Stimulated activated naive CD8-positive, alpha-beta T cell treated with anti-CD3 and anti-CD28 coated beads, Interleukin-15, Interleukin-2, amounts not matched to agents 100 U/mL and 50 U/mL, for 24 hours (primary cell): Measurements from ENCODE around the gene ID1.

Experiments
- ATAC-seq: fragments of 150-1000 bp; cut with Tn5 transposase; one replicate; pipeline ENCODE4 v1.10.0; 2021
- DNase-seq: peaks from one replicate; pipeline ENCODE4 v3.0.0; 2021

Gene ID1

GRCh38 chr20:31605031-31605901 lies at the start of gene ID1:
ID1 (plus strand) TSS chr20:31605289; CDS start chr20:31605388, 99 bp downstream.
- ATAC-seq (peak; percentile 88), DNase-seq (peak; percentile 89)

- no peak for DNase-seq
- no peak for ATAC-seq
These were observed 45.4 kb upstream of the ID1 start for GRCh38 chr20:31559704-31560093.

DNA sequence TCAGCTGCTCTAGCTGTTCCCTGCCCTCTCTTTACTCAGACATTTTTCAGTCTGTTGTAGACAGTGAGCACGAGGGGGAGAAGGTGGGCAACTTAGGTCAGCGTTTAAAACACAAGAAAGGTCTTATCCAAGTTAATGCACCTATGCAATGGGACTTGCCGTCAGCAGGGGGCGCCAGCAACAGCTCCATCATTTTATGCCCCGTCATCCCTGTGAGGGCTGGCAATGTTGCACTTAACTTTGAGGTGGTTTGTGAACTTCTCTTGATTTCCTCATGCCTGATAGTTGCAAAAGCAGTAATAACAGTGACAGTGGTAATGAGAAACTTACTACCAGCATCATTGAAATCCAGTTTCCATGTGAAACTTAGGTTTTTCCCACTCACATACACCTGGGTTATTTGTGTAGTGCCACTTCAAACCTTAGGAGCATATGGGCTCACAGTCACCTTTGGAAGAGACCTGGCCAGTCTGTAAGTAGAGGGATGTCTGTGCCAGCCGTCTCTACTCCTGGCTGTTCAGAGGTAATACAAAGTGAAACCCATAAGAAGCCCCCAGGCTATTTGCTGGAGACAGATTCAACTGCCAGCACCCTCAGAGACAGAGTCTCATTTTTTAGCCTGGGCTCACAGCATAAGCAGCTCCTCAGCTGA lies 44.9 kb upstream of the ID1 start:
- peak; percentile 81 for DNase-seq
- peak; percentile 34 for ATAC-seq

- DNase-seq: no peak
- no peak for ATAC-seq
These were observed 44.1 kb upstream of the ID1 start for GRCh38 chr20:31560746-31561598.

DNA sequence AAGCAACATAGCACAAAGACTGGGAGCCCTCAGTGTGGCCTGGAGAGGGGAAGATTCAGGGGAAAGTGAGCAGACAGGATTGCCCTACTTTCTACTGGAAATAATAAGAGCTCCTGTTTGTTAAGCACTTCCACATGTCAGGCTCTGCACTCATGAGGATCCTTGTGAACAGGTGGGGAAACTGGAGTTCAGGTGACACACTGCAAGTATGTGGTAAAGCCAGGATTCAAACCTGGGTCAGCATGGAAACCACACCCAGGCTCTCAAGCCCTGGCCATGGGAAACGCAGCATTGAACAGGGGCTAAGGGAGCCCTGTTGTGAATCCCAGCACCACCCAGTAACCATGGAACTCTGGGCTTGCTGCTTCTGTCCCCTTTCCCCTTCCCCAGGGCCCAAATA lies 42.8 kb upstream of the ID1 start:
- no peak for DNase-seq
- ATAC-seq: no peak

DNA sequence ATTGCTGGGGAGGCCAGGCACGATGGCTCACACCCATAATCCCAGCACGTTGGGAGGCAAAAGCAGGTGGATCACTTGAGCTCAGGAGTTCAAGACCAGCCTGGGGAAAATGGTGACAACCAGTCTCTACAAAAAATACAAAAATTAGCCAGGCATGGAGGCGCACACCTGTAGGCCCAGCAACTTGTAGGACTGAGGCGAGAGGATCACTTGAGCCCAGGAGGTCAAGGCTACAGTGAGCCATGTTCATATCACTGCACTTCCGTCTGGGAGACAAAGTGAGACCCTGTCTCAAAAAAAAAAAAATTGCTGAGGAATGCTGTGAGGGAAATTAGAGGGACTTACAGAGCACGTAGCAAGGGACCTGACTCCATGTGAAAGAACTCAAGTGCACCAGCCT lies 40.8 kb upstream of the ID1 start:
- no peak for DNase-seq
- ATAC-seq: no peak

- ATAC-seq (no peak), DNase-seq (no peak)
These were observed 39.3 kb upstream of the ID1 start for GRCh38 chr20:31565699-31566318.

DNA sequence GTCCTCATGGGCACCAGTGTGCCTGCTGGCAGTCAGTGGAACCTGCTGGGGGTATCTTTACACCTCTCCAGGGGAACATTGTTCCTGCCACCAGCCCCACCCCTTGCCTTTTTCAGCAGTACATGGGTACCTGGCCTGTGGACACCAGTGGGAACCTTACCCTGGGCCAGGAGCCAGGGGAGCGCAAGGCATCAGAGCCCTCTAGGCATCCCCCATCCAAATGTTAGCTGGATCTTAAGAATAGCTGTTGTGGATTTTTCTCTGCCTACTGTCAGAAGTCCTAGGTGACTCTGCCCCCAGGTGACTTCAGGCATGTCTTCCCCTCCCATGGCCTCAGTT lies 38.8 kb upstream of the ID1 start:
- no peak for DNase-seq
- no peak for ATAC-seq

DNA sequence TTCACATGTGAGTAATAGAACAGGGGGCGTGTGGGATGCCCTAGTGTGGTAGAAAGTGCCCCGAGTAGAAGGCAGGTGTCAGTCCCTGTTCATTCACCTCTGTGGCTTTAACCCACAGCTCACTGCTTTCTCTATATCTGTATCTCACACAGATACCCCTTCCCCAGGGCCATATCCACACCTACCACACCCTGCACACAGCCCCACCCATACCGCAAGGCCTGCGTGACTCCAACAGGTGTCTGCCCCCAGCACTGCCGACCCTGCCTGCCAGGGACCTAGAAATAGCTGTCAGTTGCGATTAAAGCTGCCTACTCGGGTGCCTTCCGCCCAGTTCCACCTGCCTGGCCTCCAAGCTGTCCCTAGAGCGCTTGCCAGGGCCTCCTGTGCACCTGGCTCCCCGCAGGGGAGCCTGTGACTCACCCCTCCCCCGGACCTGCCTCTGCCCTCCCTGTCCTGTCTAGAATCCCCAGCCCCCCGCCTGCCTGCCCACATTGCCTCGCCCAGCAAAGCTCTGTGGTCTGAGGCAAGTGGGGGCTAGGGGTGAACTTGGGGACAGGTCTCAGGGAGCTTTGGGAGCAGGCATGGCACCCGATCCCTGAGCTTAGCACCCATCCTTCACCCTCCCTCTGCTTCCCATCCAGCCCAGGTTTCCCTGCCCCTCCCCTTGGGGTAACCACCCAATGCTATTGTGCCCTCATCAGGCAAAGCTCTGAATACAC lies 38.3 kb upstream of the ID1 start:
- ATAC-seq (peak; percentile 10), DNase-seq (peak; percentile 38)

- no peak for ATAC-seq
- no peak for DNase-seq
These were observed 37.7 kb upstream of the ID1 start for GRCh38 chr20:31567380-31567720.

- ATAC-seq (no peak), DNase-seq (no peak)
These were observed 36.9 kb upstream of the ID1 start for GRCh38 chr20:31568041-31568731.

GRCh38 chr20:31568773-31569162 lies 36.3 kb upstream of the ID1 start:
- DNase-seq: no peak
- ATAC-seq: no peak

DNA sequence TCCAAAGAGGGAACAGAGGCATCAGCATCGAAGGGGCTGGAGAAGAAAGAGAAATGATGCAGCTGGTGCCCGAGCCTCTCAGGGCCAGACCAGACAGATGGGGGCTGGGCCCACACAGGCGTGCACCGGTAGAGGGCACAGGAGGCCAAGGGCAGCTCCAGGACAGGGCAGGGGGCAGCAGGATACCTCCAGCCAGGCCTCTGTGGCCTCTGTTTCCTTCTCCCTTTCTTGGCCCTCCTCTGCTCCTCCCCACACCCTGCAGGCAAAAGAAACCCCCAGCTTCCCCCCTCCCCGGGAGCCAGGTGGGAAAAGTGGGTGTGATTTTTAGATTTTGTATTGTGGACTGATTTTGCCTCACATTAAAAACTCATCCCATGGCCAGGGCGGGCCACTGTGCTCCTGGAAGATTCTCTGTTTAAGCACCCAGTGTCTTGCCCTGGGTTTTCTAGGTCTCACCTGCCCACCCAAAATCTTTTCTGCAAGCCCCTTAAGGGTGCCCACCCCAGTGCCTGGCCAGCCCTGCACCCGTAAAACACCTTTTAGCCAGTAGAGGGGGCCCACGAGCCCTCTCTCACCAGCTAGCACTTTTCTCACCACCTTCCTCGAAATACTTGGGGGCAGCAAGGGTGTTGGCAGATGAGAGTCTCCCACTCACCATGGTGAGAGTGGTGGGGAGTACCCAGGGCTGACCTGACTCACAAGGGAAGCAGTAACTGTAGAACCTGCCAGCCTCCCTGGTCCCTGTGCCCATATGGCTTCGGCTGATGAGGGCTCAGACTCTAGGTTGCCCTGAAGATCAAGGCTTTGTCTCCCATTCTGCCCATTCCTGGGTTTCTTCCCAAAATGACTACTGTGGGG lies 35.7 kb upstream of the ID1 start:
- ATAC-seq (peak; percentile 7), DNase-seq (peak; percentile 79)

DNA sequence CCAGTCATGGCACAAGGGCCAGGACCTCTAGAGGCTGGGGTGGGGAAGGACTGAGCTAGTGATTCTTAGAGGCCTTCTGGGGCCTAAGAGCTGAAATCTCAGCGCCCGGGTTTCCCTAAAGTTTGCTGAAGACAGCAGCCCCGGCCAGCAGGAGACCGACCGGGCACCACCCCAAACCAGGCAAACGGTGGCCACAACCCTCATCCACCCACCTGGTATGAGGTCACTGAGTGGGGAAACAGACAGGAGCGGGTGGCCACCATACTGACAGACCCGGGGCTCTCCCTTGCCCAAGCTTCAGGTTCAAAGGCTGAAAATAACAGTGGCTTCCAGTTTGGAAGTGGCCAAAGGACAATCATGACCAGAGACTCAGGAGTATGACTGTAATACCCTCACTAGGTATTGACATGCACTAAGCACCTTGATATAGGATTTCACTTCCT lies 35.0 kb upstream of the ID1 start:
- ATAC-seq (no peak), DNase-seq (no peak)

- ATAC-seq: no peak
- no peak for DNase-seq
These were observed 34.1 kb upstream of the ID1 start for GRCh38 chr20:31570735-31571617.

DNA sequence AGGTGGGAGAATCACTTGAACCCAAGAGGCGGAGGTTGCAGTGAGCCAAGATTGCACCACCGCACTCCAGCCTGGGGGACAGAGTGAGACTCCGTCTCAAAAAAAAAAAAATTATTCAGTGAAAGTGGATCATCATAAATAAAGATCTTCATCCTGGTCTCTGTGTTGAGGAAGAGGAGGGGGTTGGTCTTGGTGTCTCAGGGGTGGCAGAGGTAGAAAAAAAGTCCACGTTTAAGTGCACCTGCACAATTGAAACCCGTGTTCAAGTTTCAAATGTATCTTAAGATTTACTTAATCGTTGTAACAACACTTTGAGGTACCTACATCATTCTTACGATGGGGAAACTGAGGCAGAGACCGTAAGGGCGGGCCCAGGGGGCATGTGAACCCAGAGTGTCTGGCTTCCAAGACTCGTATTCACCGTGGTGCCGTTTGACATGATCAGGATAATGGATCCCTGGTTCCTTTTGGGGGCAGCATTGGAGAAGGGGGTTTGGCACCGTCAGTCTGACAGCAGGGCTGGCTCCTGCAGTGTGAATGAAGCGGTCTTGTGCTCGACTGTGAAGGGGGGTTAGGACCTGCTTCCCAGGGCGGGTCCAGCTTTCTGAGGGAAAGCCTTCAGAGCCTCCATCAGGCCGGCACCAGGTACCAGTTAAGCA lies 32.9 kb upstream of the ID1 start:
- DNase-seq (no peak), ATAC-seq (no peak)

DNA sequence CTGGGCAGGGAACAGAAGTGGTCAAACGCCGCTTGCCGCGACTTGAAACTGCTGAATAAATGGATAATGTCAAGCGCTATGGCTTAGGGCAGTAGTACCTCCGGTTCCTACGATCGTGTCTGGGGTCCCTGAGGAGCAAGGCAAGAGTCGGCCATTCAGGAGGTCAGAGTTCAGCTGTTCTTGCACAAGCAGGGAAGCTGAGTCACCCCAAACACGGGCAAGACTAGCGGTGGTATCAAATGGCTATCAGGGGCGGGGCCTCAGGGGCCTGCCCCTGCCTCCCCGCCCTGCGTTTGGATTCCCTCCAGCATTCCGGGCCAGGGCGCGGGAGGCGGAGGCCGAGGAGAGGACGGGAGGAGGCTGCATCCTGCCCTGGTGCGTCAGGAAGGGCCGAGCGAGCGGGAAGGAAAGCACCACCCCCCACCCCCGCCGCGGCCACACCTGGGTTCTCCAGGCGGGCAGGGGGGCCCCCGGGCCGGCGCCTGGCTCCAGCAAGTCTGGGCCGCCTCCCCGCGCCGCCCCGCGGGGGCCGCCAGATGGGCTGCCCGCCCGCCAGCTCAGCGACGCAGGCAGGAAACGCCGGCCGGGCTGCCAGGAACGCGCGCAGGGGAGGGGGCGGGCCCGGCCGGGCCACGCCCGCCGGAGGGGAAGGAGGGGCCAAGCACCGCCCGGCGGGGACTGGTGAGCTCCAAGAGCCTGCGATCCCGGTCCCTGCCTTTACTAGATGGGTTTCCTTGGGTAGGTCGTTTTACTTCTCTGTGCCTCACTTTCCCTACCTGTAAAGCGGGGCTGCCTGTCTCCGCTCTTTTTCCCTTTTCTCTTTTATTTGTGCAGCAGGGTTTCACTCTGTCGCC lies 32.2 kb upstream of the ID1 start:
- DNase-seq: peak; percentile 90
- peak; percentile 86 for ATAC-seq
